ENCODE results near the gene RELCH.

The RELCH gene

GRCh38 chr18:62205824-62206223 lies 18.8 kb downstream of the RELCH start:
- Histone ChIP-seq H3K36me3 (no peaks in the 10 kb centered on the region), H3K27me3 (no peaks in the 10 kb centered on the region), H3K4me1 (ENCODE audit: control insufficient read depth in 1 of 2, insufficient read depth in 1 of 2, low read depth in 1 of 2, low read length in 1 of 2) (peaks cover 8 to 9% of the 10 kb centered on the region in 2 experiments), H3K27ac (no peak overlapping the region), H3K4me3 (ENCODE audit: low read depth in 1 of 2, low read length in 1 of 2) (no peak overlapping the region), H3K9me3 (no peaks in the 10 kb centered on the region)
- TF ChIP-seq CTCF (IDR thresholded peaks at IDR 0.05) = no peak

GRCh38 chr18:62206593-62206992 lies 19.5 kb downstream of the RELCH start:
- Histone ChIP-seq H3K27ac (no peak overlapping the region), H3K4me3 (ENCODE audit: low read depth in 1 of 2, low read length in 1 of 2) (no peak overlapping the region), H3K36me3 (no peaks in the 10 kb centered on the region), H3K4me1 (ENCODE audit: control insufficient read depth in 1 of 2, insufficient read depth in 1 of 2, low read depth in 1 of 2, low read length in 1 of 2) (peaks cover 8 to 9% of the 10 kb centered on the region in 2 experiments), H3K9me3 (no peaks in the 10 kb centered on the region), H3K27me3 (no peaks in the 10 kb centered on the region)
- no peak for TF ChIP-seq CTCF (IDR thresholded peaks at IDR 0.05)

GRCh38 chr18:62209046-62209445 lies 22.0 kb downstream of the RELCH start:
- Histone ChIP-seq H3K36me3 (peaks cover 20% of the 10 kb centered on the region), H3K4me1 (ENCODE audit: control insufficient read depth in 1 of 2, insufficient read depth in 1 of 2, low read depth in 1 of 2, low read length in 1 of 2) (peaks cover 8 to 9% of the 10 kb centered on the region in 2 experiments), H3K27ac (peak overlapping the region; percentile 25)

GRCh38 chr18:62210138-62210537 lies 23.1 kb downstream of the RELCH start:
- no peak overlapping the region for H3K4me3 ChIP-seq (ENCODE audit: low read depth in 1 of 2, low read length in 1 of 2)
- H3K36me3 ChIP-seq = peaks cover 31% of the 10 kb centered on the region
- H3K9me3 ChIP-seq = no peaks in the 10 kb centered on the region
- no peaks in the 10 kb centered on the region for H3K27me3 ChIP-seq
- H3K27ac ChIP-seq = no peak overlapping the region
- peaks cover 8 to 9% of the 10 kb centered on the region in 2 experiments for H3K4me1 ChIP-seq (ENCODE audit: control insufficient read depth in 1 of 2, insufficient read depth in 1 of 2, low read depth in 1 of 2, low read length in 1 of 2)
- no peak for TF ChIP-seq CTCF (IDR thresholded peaks at IDR 0.05)

More at GRCh38 chr18:62209046-62209445, 22.0 kb downstream of the RELCH start:
- TF ChIP-seq CTCF (IDR thresholded peaks at IDR 0.05) = no peak
- Histone ChIP-seq H3K27me3 (no peaks in the 10 kb centered on the region), H3K4me3 (ENCODE audit: low read depth in 1 of 2, low read length in 1 of 2) (no peak overlapping the region), H3K9me3 (no peaks in the 10 kb centered on the region)

GRCh38 chr18:62211325-62211828 lies 24.3 kb downstream of the RELCH start:
- Histone ChIP-seq H3K36me3 (peaks cover 32% of the 10 kb centered on the region), H3K4me3 (ENCODE audit: low read depth in 1 of 2, low read length in 1 of 2) (no peak overlapping the region), H3K9me3 (no peaks in the 10 kb centered on the region), H3K27me3 (no peaks in the 10 kb centered on the region), H3K4me1 (ENCODE audit: control insufficient read depth in 1 of 2, insufficient read depth in 1 of 2, low read depth in 1 of 2, low read length in 1 of 2) (peaks cover 8 to 9% of the 10 kb centered on the region in 2 experiments), H3K27ac (no peak overlapping the region)
- TF ChIP-seq CTCF (IDR thresholded peaks at IDR 0.05) = no peak

- TF ChIP-seq CTCF (IDR thresholded peaks at IDR 0.05) = no peak
- no peak overlapping the region for H3K4me3 ChIP-seq (ENCODE audit: low read depth in 1 of 2, low read length in 1 of 2)
- H3K27ac ChIP-seq = no peak overlapping the region
- H3K9me3 ChIP-seq = no peaks in the 10 kb centered on the region
- H3K36me3 ChIP-seq = peaks cover 32% of the 10 kb centered on the region
- H3K27me3 ChIP-seq = no peaks in the 10 kb centered on the region
- H3K4me1 ChIP-seq (ENCODE audit: control insufficient read depth in 1 of 2, insufficient read depth in 1 of 2, low read depth in 1 of 2, low read length in 1 of 2) = no peaks in the 10 kb centered on the region
These were observed 27.7 kb downstream of the RELCH start for GRCh38 chr18:62214790-62215189.
